ENCODE results near the gene PBXIP1. TPM values are rescaled to one million over a fixed set of nuclear protein-coding genes. Genes with fewer than 3 reads are reported as not detected.

Gene PBXIP1
- total and polyA plus RNA-seq, 2 of the 13 experiments (the other 11 are each of a cell fraction or from before 2014, with no cell fraction given), result 16.3 to 31.9 TPM

- 0 out of 2 replicates have a peak, but pooled peaks have one; percentile 16 for TF ChIP-seq ZNF280D (CRISPR knock-in tag; IDR thresholded peaks at IDR 0.05)
- peak; percentile 51 for TF ChIP-seq ZNF781 (CRISPR knock-in tag; IDR thresholded peaks at IDR 0.05; ENCODE audit: borderline replicate concordance, not compliant biosample characterization)
- TF ChIP-seq ZNF570 (CRISPR knock-in tag; IDR thresholded peaks at IDR 0.05; ENCODE audit: borderline replicate concordance), result no peak
- TF ChIP-seq MXD4 (CRISPR knock-in tag; IDR thresholded peaks at IDR 0.05), result no peak
- peak; percentile 16; the same call in 1 of the 2 replicates for TF ChIP-seq SIN3A (IDR thresholded peaks at IDR 0.05; ENCODE audit: borderline replicate concordance, low read depth, low read length)
- peak in 1 of 2 experiments; percentile 69; a peak in 2 of 4 replicates for TF ChIP-seq KLF16 (CRISPR knock-in tag; IDR thresholded peaks at IDR 0.05)
- peak; percentile 71; the same call in 1 of the 2 replicates for TF ChIP-seq ZSCAN12 (CRISPR knock-in tag; IDR thresholded peaks at IDR 0.05)
- TF ChIP-seq, protein P1, sequence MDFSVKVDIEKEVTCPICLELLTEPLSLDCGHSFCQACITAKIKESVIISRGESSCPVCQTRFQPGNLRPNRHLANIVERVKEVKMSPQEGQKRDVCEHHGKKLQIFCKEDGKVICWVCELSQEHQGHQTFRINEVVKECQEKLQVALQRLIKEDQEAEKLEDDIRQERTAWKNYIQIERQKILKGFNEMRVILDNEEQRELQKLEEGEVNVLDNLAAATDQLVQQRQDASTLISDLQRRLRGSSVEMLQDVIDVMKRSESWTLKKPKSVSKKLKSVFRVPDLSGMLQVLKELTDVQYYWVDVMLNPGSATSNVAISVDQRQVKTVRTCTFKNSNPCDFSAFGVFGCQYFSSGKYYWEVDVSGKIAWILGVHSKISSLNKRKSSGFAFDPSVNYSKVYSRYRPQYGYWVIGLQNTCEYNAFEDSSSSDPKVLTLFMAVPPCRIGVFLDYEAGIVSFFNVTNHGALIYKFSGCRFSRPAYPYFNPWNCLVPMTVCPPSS (IDR thresholded peaks at IDR 0.05), result no peak
- TF ChIP-seq, protein P2, sequence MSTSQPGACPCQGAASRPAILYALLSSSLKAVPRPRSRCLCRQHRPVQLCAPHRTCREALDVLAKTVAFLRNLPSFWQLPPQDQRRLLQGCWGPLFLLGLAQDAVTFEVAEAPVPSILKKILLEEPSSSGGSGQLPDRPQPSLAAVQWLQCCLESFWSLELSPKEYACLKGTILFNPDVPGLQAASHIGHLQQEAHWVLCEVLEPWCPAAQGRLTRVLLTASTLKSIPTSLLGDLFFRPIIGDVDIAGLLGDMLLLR (CRISPR knock-in tag; IDR thresholded peaks at IDR 0.05), result peak; percentile 92; the same call in 1 of the 2 replicates
- no peak for TF ChIP-seq SNRNP70 (IDR thresholded peaks at IDR 0.05; ENCODE audit: low read depth, low read length)
- TF ChIP-seq, protein P3, sequence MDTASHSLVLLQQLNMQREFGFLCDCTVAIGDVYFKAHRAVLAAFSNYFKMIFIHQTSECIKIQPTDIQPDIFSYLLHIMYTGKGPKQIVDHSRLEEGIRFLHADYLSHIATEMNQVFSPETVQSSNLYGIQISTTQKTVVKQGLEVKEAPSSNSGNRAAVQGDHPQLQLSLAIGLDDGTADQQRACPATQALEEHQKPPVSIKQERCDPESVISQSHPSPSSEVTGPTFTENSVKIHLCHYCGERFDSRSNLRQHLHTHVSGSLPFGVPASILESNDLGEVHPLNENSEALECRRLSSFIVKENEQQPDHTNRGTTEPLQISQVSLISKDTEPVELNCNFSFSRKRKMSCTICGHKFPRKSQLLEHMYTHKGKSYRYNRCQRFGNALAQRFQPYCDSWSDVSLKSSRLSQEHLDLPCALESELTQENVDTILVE (CRISPR knock-in tag; IDR thresholded peaks at IDR 0.05), result peak; percentile 84
- 0 out of 2 replicates have a peak, but pooled peaks have one; percentile 63 for TF ChIP-seq ZNF710 (CRISPR knock-in tag; IDR thresholded peaks at IDR 0.05; ENCODE audit: borderline replicate concordance)
- 0 out of 2 replicates have a peak, but pooled peaks have one; percentile 45 for TF ChIP-seq ZSCAN31 (CRISPR knock-in tag; IDR thresholded peaks at IDR 0.05; ENCODE audit: low read depth)
- TF ChIP-seq RARA (CRISPR knock-in tag; IDR thresholded peaks at IDR 0.05), result peak; percentile 4; the same call in 1 of the 2 replicates
- TF ChIP-seq MXI1 (IDR thresholded peaks at IDR 0.05; ENCODE audit: borderline replicate concordance, low read depth, low read length), result peak; percentile 4; the same call in 1 of the 3 replicates
- peak; percentile 8 for TF ChIP-seq ARNT2 (CRISPR knock-in tag; IDR thresholded peaks at IDR 0.05; ENCODE audit: low read depth)
- TF ChIP-seq ZNF546 (CRISPR knock-in tag; conservative IDR thresholded peaks at IDR 0.05), result 0 out of 2 replicates have a peak, but pooled peaks have one; percentile 2
- TF ChIP-seq MTF2 (CRISPR knock-in tag; IDR thresholded peaks at IDR 0.05; ENCODE audit: borderline replicate concordance), result no peak
- no peak for TF ChIP-seq ZNF44 (CRISPR knock-in tag; IDR thresholded peaks at IDR 0.05)
- peak; percentile 49; the same call in 1 of the 2 replicates for TF ChIP-seq MED1 (CRISPR knock-in tag; IDR thresholded peaks at IDR 0.05)
- TF ChIP-seq ZNF335 (CRISPR knock-in tag; IDR thresholded peaks at IDR 0.05), result peak; percentile 63; the same call in 1 of the 2 replicates
Observed at GRCh38 chr1:154974808-154975408, 19.0 kb upstream of the PBXIP1 start (continued).
